ENCODE results near the gene RRN3. TPM values are rescaled to one million over a fixed set of nuclear protein-coding genes. Genes with fewer than 3 reads are reported as not detected.
"Not testable (repeated sequence)": the region's sequence is repeated elsewhere in the genome, so short reads cannot be mapped to it uniquely, and the experiment has no call there.

RRN3 gene
- polyA plus RNA-seq, 1 donor (not counting 4 experiments of a cell fraction or from before 2014, with no cell fraction given) = 60.3 TPM

GRCh38 chr16:15052747-15053476 is 41.2 kb downstream of the RRN3 start:
- dilution Hi-C loops (cut with MboI; ENCODE audit: extremely low pct_ligation_motif_present, low sequenced_read_pairs) = no loop called here
- Histone ChIP-seq H3K9me1 (ENCODE audit: control insufficient read depth, extremely low read depth, insufficient read depth, low read length) (no peaks in the 10 kb centered on the region), H3K79me2 (ENCODE audit: control insufficient read depth, insufficient read depth, low read length) (peaks cover 25% of the 10 kb centered on the region), H3K9ac (ENCODE audit: control insufficient read depth, extremely low read depth, insufficient read depth, low read length) (no peak overlapping the region), H3K27ac (ENCODE audit: control insufficient read depth, insufficient read depth, low read length) (no peak overlapping the region), H4K20me1 (ENCODE audit: control insufficient read depth, extremely low read depth, insufficient read depth, low read length) (no peaks in the 10 kb centered on the region), H3K27me3 (ENCODE audit: control insufficient read depth, extremely low read depth, insufficient read depth, low read length) (no peaks in the 10 kb centered on the region), H3K4me3 (ENCODE audit: control insufficient read depth in 2 of 3, extremely low read depth in 1 of 3, insufficient read depth in 2 of 3, low read depth in 1 of 3, low read length in 3 of 3) (no peak overlapping the region), H3K36me3 (ENCODE audit: control insufficient read depth in 2 of 2, extremely low read depth in 1 of 2, insufficient read depth in 2 of 2, low read length in 2 of 2) (no peaks in the 10 kb centered on the region), H3K4me1 (ENCODE audit: control insufficient read depth, extremely low read depth, insufficient read depth, low read length) (peaks cover 6% of the 10 kb centered on the region), H3K9me3 (ENCODE audit: control insufficient read depth, low read depth, low read length) (no peaks in the 10 kb centered on the region), H2AFZ (ENCODE audit: control insufficient read depth, low read length) (no peak overlapping the region), H3K4me2 (ENCODE audit: control insufficient read depth, extremely low read depth, insufficient read depth, low read depth, low read length) (no peak overlapping the region)
- DNase-seq (ENCODE audit: low read depth, low spot score) = no peak
- no peak for FAIRE-seq
- TF ChIP-seq CTCF (optimal IDR thresholded peaks at IDR 0.05 in 1 of 3, IDR thresholded peaks at IDR 0.05 in 1 of 3, conservative IDR thresholded peaks at IDR 0.05 in 1 of 3; ENCODE audit: extremely low read depth in 1 of 3, insufficient read depth in 2 of 3, low read length in 3 of 3) = no peak
- TF ChIP-seq EZH2 (IDR thresholded peaks at IDR 0.05; ENCODE audit: low read length) = no peak

- no peak for TF ChIP-seq CTCF (optimal IDR thresholded peaks at IDR 0.05 in 1 of 3, IDR thresholded peaks at IDR 0.05 in 1 of 3, conservative IDR thresholded peaks at IDR 0.05 in 1 of 3; ENCODE audit: extremely low read depth in 1 of 3, insufficient read depth in 2 of 3, low read length in 3 of 3)
- no peak for TF ChIP-seq EZH2 (IDR thresholded peaks at IDR 0.05; ENCODE audit: low read length)
- dilution Hi-C loops (cut with MboI; ENCODE audit: extremely low pct_ligation_motif_present, low sequenced_read_pairs) = no loop called here
- no peaks in the 10 kb centered on the region for H3K27me3 ChIP-seq (ENCODE audit: control insufficient read depth, extremely low read depth, insufficient read depth, low read length)
- peaks cover 6% of the 10 kb centered on the region for H3K4me1 ChIP-seq (ENCODE audit: control insufficient read depth, extremely low read depth, insufficient read depth, low read length)
- H4K20me1 ChIP-seq (ENCODE audit: control insufficient read depth, extremely low read depth, insufficient read depth, low read length) = no peaks in the 10 kb centered on the region
- H3K36me3 ChIP-seq (ENCODE audit: control insufficient read depth in 2 of 2, extremely low read depth in 1 of 2, insufficient read depth in 2 of 2, low read length in 2 of 2) = peaks cover 5 to 8% of the 10 kb centered on the region in 2 experiments
- no peaks in the 10 kb centered on the region for H3K9me3 ChIP-seq (ENCODE audit: control insufficient read depth, low read depth, low read length)
- no peak overlapping the region for H2AFZ ChIP-seq (ENCODE audit: control insufficient read depth, low read length)
- no peak overlapping the region for H3K4me3 ChIP-seq (ENCODE audit: control insufficient read depth in 2 of 3, extremely low read depth in 1 of 3, insufficient read depth in 2 of 3, low read depth in 1 of 3, low read length in 3 of 3)
- H3K9ac ChIP-seq (ENCODE audit: control insufficient read depth, extremely low read depth, insufficient read depth, low read length) = no peak overlapping the region
- H3K4me2 ChIP-seq (ENCODE audit: control insufficient read depth, extremely low read depth, insufficient read depth, low read depth, low read length) = no peak overlapping the region
- H3K9me1 ChIP-seq (ENCODE audit: control insufficient read depth, extremely low read depth, insufficient read depth, low read length) = no peaks in the 10 kb centered on the region
- H3K79me2 ChIP-seq (ENCODE audit: control insufficient read depth, insufficient read depth, low read length) = peaks cover 28% of the 10 kb centered on the region
- FAIRE-seq = no peak
- no peak overlapping the region for H3K27ac ChIP-seq (ENCODE audit: control insufficient read depth, insufficient read depth, low read length)
- DNase-seq (ENCODE audit: low read depth, low spot score) = no peak
These were observed 42.6 kb downstream of the RRN3 start for GRCh38 chr16:15051387-15051951.

- FAIRE-seq; H3K9me3 ChIP-seq (ENCODE audit: control insufficient read depth, low read depth, low read length); H3K4me1 ChIP-seq (ENCODE audit: control insufficient read depth, extremely low read depth, insufficient read depth, low read length); H3K4me3 ChIP-seq (ENCODE audit: control insufficient read depth in 2 of 3, extremely low read depth in 1 of 3, insufficient read depth in 2 of 3, low read depth in 1 of 3, low read length in 3 of 3); DNase-seq (ENCODE audit: low read depth, low spot score); H3K27ac ChIP-seq (ENCODE audit: control insufficient read depth, insufficient read depth, low read length); H3K9ac ChIP-seq (ENCODE audit: control insufficient read depth, extremely low read depth, insufficient read depth, low read length); H3K27me3 ChIP-seq (ENCODE audit: control insufficient read depth, extremely low read depth, insufficient read depth, low read length); H4K20me1 ChIP-seq (ENCODE audit: control insufficient read depth, extremely low read depth, insufficient read depth, low read length); H2AFZ ChIP-seq (ENCODE audit: control insufficient read depth, low read length); dilution Hi-C loops (cut with MboI; ENCODE audit: extremely low pct_ligation_motif_present, low sequenced_read_pairs); H3K4me2 ChIP-seq (ENCODE audit: control insufficient read depth, extremely low read depth, insufficient read depth, low read depth, low read length); H3K9me1 ChIP-seq (ENCODE audit: control insufficient read depth, extremely low read depth, insufficient read depth, low read length): not testable (repeated sequence)
- H3K36me3 ChIP-seq (ENCODE audit: control insufficient read depth in 2 of 2, extremely low read depth in 1 of 2, insufficient read depth in 2 of 2, low read length in 2 of 2) = peaks cover 5 to 16% of the 10 kb centered on the region in 2 experiments
- H3K79me2 ChIP-seq (ENCODE audit: control insufficient read depth, insufficient read depth, low read length) = peaks cover 28% of the 10 kb centered on the region
These were observed 43.6 kb downstream of the RRN3 start for GRCh38 chr16:15050440-15050839.

All from keratinocyte (primary cell).